Measurements from ENCODE around the gene TMEM221. TPM values are rescaled to one million over a fixed set of nuclear protein-coding genes. Genes with fewer than 3 reads are reported as not detected.

TMEM221 gene
- total RNA-seq, 1 experiment from 2014 or later, result 0.39 TPM

DNA sequence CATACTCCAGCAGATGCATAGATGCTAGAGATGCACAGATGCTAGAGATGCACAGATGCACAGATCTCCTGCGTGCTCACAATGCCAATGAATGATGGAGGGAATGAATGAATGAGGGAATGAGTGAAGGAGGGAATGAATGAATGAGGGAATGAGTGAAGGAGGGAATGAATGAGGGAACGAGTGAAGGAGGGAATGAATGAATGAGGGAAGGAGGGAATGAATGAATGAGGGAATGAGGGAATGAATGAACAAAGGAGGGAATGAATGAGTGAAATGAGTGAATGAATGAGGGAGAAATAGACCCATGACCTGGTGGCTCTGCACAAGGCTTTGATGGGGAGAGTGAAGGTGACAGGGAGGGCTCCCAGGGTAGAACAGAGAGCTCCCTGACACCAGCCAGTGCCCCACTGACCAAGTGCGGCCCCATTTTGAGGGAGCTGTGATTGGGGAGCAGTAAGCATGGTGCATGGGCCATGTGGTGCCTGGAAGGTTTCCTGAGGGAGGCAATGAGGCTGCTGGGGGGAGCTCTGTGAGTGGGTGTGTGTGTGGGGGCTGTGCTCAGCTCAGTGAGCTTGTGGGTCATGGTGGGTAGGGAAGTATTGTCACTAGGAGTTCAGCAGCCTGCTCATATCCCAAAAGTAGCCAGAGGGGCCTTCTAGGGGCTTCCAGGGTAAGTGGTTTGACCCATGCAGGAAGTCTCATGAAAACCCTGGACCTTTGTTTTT, 34.6 kb upstream of the TMEM221 start:
- in situ Hi-C loops (cut with HindIII; ENCODE audit: low pct_unique_long_range_greater_than_20kb, low sequenced_read_pairs) (no loop called here), intact Hi-C loops (cut with micrococcal nuclease; ENCODE audit: unreplicated experiment) (no loop called here)
- no peak for ATAC-seq
- POLR2A ChIA-PET, result no interaction called here
- CTCF ChIA-PET, result interaction anchor here (0.6 kb wide), 1 partner anchor 28 kb away, joined by 6 read pairs; no protein-coding TSS in a partner anchor
- BruUV-seq (replicated peaks), result no TSS peak
- DNase-seq (ENCODE audit: low read depth, low spot score), result no peak
- TF ChIP-seq SIN3A (IDR thresholded peaks at IDR 0.05; ENCODE audit: borderline replicate concordance, insufficient read depth, low read depth, low read length) (no peak), POLR2AphosphoS5 (IDR thresholded peaks at IDR 0.05; ENCODE audit: low read depth, low read length) (no peak), REST (IDR thresholded peaks at IDR 0.05; ENCODE audit: insufficient read depth in 1 of 2, low read depth in 2 of 2, low read length in 1 of 2) (no peak), TCF7L2 (IDR thresholded peaks at IDR 0.05; ENCODE audit: low read depth, low read length) (no peak)
- TF ChIP-seq, protein P1, sequence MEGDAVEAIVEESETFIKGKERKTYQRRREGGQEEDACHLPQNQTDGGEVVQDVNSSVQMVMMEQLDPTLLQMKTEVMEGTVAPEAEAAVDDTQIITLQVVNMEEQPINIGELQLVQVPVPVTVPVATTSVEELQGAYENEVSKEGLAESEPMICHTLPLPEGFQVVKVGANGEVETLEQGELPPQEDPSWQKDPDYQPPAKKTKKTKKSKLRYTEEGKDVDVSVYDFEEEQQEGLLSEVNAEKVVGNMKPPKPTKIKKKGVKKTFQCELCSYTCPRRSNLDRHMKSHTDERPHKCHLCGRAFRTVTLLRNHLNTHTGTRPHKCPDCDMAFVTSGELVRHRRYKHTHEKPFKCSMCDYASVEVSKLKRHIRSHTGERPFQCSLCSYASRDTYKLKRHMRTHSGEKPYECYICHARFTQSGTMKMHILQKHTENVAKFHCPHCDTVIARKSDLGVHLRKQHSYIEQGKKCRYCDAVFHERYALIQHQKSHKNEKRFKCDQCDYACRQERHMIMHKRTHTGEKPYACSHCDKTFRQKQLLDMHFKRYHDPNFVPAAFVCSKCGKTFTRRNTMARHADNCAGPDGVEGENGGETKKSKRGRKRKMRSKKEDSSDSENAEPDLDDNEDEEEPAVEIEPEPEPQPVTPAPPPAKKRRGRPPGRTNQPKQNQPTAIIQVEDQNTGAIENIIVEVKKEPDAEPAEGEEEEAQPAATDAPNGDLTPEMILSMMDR (IDR thresholded peaks at IDR 0.05), result no peak
- Histone ChIP-seq H3K27ac (ENCODE audit: low read length) (no peak overlapping the region), H3K4me3 (ENCODE audit: low read depth in 2 of 2, low read length in 2 of 2) (no peak overlapping the region), H3K4me1 (ENCODE audit: control insufficient read depth, insufficient read depth, low read length) (no peaks in the 10 kb centered on the region), H3K36me3 (ENCODE audit: control insufficient read depth, insufficient read depth, low read length) (no peaks in the 10 kb centered on the region), H3K9me3 (ENCODE audit: control insufficient read depth, insufficient read depth, low read depth, low read length) (no peaks in the 10 kb centered on the region), H3K27me3 (ENCODE audit: control insufficient read depth, insufficient read depth, low read length) (no peaks in the 10 kb centered on the region)

DNA sequence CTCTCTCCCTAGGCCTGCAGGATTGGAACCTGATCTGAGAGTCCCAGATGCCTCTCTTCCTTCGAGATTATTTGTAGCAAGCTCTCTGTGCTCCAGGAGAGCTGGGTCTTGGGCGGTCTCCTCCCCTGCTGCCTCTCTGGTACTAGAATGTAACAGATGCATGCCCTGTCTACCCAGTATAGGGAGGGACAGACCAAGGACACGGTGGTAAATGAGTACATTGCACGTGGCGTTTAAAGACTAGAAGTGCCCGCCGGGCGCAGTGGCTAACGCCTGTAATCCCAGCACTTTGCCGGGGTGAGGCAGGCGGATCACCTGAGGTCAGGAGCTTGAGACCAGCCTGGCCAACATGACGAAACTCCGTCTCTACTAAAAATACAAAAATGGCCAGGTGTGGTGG, 33.5 kb upstream of the TMEM221 start:
- no TSS peak for BruUV-seq (replicated peaks)
- CTCF ChIA-PET, result no interaction called here
- intact Hi-C loops (cut with micrococcal nuclease; ENCODE audit: unreplicated experiment) (no loop called here), in situ Hi-C loops (cut with HindIII; ENCODE audit: low pct_unique_long_range_greater_than_20kb, low sequenced_read_pairs) (no loop called here)
- no peaks in the 10 kb centered on the region for H3K27me3 ChIP-seq (ENCODE audit: control insufficient read depth, insufficient read depth, low read length)
- ATAC-seq (no peak), DNase-seq (ENCODE audit: low read depth, low spot score) (no peak)
- POLR2A ChIA-PET, result no interaction called here
- no peaks in the 10 kb centered on the region for H3K9me3 ChIP-seq (ENCODE audit: control insufficient read depth, insufficient read depth, low read depth, low read length)
- no peak overlapping the region for H3K4me3 ChIP-seq (ENCODE audit: low read depth in 2 of 2, low read length in 2 of 2)
- no peak overlapping the region for H3K27ac ChIP-seq (ENCODE audit: low read length)
- H3K36me3 ChIP-seq (ENCODE audit: control insufficient read depth, insufficient read depth, low read length), result no peaks in the 10 kb centered on the region
- H3K4me1 ChIP-seq (ENCODE audit: control insufficient read depth, insufficient read depth, low read length), result no peaks in the 10 kb centered on the region
- TF ChIP-seq TCF7L2 (IDR thresholded peaks at IDR 0.05; ENCODE audit: low read depth, low read length) (no peak), SIN3A (IDR thresholded peaks at IDR 0.05; ENCODE audit: borderline replicate concordance, insufficient read depth, low read depth, low read length) (no peak), REST (IDR thresholded peaks at IDR 0.05; ENCODE audit: insufficient read depth in 1 of 2, low read depth in 2 of 2, low read length in 1 of 2) (no peak), POLR2AphosphoS5 (IDR thresholded peaks at IDR 0.05; ENCODE audit: low read depth, low read length) (no peak)
- TF ChIP-seq, protein P1 (IDR thresholded peaks at IDR 0.05), result no peak
